T-helper 1 cell treated with Interleukin-12 subunit alpha and Interleukin-12 subunit beta and Interleukin-4 antibody, amounts not matched to agents 30 μg/mL and 1 μg/mL, for 36 hours (primary cell): ENCODE measurements around the gene SPOCK1.

Experiments used
- H3K27ac Mint-ChIP-seq: one replicate; pipeline ENCODE4 v1.8.0; 2021; ENCODE audit warnings: mild to moderate bottlenecking, mixed read lengths
- H3K27me3 Mint-ChIP-seq: one replicate; pipeline ENCODE4 v1.8.0; 2021; ENCODE audit warnings: low read depth, mixed read lengths
- H3K36me3 Mint-ChIP-seq: one replicate; pipeline ENCODE4 v1.8.0; 2021; ENCODE audit warnings: low read depth, mixed read lengths
- H3K4me1 Mint-ChIP-seq: one replicate; pipeline ENCODE4 v1.8.0; 2021; ENCODE audit warnings: low read depth, mixed read lengths
- H3K4me3 Mint-ChIP-seq: one replicate; pipeline ENCODE4 v1.8.0; 2021; ENCODE audit warnings: mild to moderate bottlenecking, moderate library complexity, mixed read lengths
- H3K9me3 Mint-ChIP-seq: one replicate; pipeline ENCODE4 v1.8.0; 2021; ENCODE audit warnings: mixed read lengths

Gene SPOCK1

DNA sequence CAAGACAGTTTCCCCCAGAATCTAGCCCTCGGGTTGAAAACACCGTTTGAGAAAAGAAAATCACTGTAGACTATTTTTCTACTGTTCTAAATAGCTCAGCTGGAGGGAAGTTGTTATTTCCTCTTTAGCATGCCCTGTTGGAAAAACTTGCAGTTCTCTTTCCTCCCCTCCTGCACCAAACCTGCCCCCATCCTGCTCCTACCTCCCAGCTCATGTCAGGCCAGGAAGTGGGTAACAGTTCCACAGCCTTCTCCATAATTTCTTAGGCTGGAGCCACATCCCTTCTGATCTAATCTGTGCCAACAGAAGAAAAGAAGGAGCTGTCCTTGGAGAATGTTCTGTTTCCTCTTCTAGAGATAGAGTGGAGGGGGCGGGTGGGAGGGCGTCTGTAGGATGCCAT, 437.7 kb downstream of the SPOCK1 start:
- Mint-ChIP-seq H3K27me3 (no peaks in the 10 kb centered on the region), H3K27ac (no peak overlapping the region), H3K4me1 (no peaks in the 10 kb centered on the region), H3K4me3 (no peak overlapping the region), H3K36me3 (no peaks in the 10 kb centered on the region), H3K9me3 (no peaks in the 10 kb centered on the region)

- no peaks in the 10 kb centered on the region for H3K4me1 Mint-ChIP-seq
- no peaks in the 10 kb centered on the region for H3K9me3 Mint-ChIP-seq
- H3K36me3 Mint-ChIP-seq: no peaks in the 10 kb centered on the region
- no peaks in the 10 kb centered on the region for H3K27me3 Mint-ChIP-seq
- H3K4me3 Mint-ChIP-seq: no peak overlapping the region
- no peak overlapping the region for H3K27ac Mint-ChIP-seq
Measured at GRCh38 chr5:137058089-137058488, 441.0 kb downstream of the SPOCK1 start.

DNA sequence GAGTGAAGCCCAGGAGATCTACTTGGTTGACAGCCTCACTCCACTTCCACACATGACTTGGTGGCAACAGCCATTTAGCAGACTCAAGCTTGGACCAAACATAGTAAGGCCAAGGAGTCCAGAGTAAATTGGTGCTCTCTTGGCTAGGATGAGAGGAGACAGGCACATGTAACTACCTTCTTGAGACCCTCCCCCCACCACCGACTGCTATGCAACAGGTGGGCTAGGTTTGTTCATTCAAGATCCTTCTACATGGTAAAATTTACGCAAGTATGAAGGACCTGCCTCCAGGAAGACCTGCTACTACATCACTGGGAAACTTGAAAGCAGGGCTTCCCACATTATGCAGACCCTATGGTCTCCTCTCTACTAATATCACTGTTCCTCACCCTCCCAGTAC, 442.4 kb downstream of the SPOCK1 start:
- Mint-ChIP-seq H3K27me3 (no peaks in the 10 kb centered on the region), H3K36me3 (no peaks in the 10 kb centered on the region), H3K4me1 (no peaks in the 10 kb centered on the region), H3K27ac (no peak overlapping the region), H3K4me3 (no peak overlapping the region), H3K9me3 (no peaks in the 10 kb centered on the region)

- H3K9me3 Mint-ChIP-seq: no peaks in the 10 kb centered on the region
- H3K36me3 Mint-ChIP-seq: no peaks in the 10 kb centered on the region
- H3K4me3 Mint-ChIP-seq: no peak overlapping the region
Measured at GRCh38 chr5:137055271-137055872, 443.8 kb downstream of the SPOCK1 start.

GRCh38 chr5:137054792-137055191, 444.3 kb downstream of the SPOCK1 start:
- H3K9me3 Mint-ChIP-seq: no peaks in the 10 kb centered on the region
- no peak overlapping the region for H3K27ac Mint-ChIP-seq
- no peaks in the 10 kb centered on the region for H3K4me1 Mint-ChIP-seq
- H3K36me3 Mint-ChIP-seq: no peaks in the 10 kb centered on the region
- H3K27me3 Mint-ChIP-seq: no peaks in the 10 kb centered on the region
- H3K4me3 Mint-ChIP-seq: no peak overlapping the region

More at GRCh38 chr5:137055271-137055872, 443.8 kb downstream of the SPOCK1 start:
- no peaks in the 10 kb centered on the region for H3K4me1 Mint-ChIP-seq
- H3K27ac Mint-ChIP-seq: no peak overlapping the region
- no peaks in the 10 kb centered on the region for H3K27me3 Mint-ChIP-seq

DNA sequence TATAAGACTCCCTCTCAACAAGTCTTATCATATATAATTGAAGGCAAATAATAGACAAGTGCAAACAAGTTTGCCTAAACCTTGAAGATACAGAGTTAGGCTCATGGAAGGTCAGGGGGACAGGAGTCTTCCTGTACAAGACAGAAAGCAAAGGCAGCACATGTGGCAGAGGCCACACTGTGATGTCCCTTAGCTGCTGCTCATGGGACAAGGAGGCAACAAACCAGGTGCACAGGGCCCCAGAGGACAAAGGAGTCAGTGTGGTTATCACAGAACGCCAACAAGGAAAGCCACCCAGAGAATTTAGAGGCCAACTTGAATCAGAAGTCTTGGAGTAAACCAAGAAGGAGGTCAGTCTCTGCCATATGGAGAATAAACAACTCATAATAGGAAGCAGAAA, 444.8 kb downstream of the SPOCK1 start:
- Mint-ChIP-seq H3K4me3 (no peak overlapping the region), H3K9me3 (no peaks in the 10 kb centered on the region), H3K27ac (no peak overlapping the region), H3K36me3 (no peaks in the 10 kb centered on the region), H3K4me1 (no peaks in the 10 kb centered on the region), H3K27me3 (no peaks in the 10 kb centered on the region)

DNA sequence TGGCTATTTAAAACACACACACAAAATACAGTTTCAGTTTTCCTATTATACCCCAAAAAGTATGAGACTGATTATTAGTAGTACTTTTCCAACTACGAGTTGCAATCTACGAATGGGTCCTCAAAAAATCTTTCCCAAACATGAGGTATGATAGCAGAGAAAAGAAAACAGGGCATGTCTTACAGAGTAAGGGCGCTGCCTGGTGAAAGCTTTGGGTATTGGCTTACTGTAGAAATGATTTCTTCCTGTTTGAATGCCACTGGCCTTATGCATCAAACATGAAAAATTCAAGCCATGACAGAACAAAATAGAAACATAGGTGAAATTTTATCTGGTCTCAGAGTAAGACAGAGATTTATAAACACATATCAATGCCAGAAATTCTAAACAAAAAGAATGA, 448.0 kb downstream of the SPOCK1 start:
- Mint-ChIP-seq H3K4me3 (no peak overlapping the region), H3K36me3 (no peaks in the 10 kb centered on the region), H3K27ac (no peak overlapping the region), H3K9me3 (no peaks in the 10 kb centered on the region), H3K27me3 (no peaks in the 10 kb centered on the region), H3K4me1 (no peaks in the 10 kb centered on the region)

DNA sequence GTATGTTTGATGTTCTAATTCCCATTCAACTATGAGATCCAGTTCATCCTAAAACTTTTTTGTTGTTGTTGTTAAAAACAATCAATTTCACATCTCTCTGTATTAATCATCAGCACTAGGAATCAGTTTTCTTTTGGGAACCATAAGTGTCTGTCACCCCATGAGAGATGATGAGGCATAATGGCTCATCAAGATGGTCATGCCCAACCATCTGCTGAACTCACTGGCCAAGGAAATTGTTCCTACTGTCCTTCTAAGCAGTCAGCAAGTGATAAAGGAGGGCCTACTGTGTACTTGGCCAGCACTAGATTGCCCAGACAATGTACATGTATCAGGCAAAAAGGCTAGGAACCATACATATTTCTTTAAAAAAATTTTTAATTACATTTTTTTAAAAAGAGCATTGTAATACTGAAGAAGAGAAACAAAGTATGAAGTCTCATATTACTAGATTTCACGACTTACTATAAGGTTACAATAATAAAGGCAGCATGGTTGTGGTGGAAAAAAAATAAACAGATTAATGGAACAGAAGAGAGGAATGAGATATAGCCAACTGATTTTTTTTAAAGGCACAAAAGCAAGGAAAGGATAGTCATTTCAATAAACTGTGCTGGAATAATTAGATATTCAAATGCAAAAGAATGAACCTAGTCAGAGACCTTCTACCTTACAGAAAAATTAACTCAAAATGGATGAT, 458.3 kb downstream of the SPOCK1 start:
- H3K4me1 Mint-ChIP-seq: no peaks in the 10 kb centered on the region
- H3K4me3 Mint-ChIP-seq: no peak overlapping the region
- peaks cover 5% of the 10 kb centered on the region for H3K9me3 Mint-ChIP-seq
- no peaks in the 10 kb centered on the region for H3K27me3 Mint-ChIP-seq
- H3K27ac Mint-ChIP-seq: no peak overlapping the region
- no peaks in the 10 kb centered on the region for H3K36me3 Mint-ChIP-seq

DNA sequence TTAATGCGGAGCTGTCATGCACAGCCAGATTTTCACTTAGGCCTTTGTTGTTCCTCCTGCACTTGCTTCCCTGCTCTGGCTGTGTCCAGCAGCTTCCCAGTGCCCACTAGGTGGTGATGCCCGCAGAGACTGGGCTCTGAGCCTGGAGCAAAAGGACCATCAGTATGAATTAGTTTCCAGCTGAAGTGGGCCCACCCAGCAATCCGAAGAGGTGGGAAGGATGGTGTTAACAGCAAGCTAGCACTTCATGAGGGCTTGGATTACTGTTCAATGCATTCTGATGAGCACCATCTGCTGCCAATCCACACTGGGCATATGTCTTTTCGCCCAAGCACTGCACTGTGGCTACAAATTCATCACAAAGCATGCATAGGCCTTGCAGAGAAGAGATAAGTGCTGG, 459.1 kb downstream of the SPOCK1 start:
- Mint-ChIP-seq H3K27me3 (no peaks in the 10 kb centered on the region), H3K36me3 (no peaks in the 10 kb centered on the region), H3K27ac (no peak overlapping the region), H3K9me3 (peaks cover 5% of the 10 kb centered on the region), H3K4me3 (no peak overlapping the region), H3K4me1 (no peaks in the 10 kb centered on the region)

- H3K27ac Mint-ChIP-seq: no peak overlapping the region
- no peaks in the 10 kb centered on the region for H3K27me3 Mint-ChIP-seq
- no peak overlapping the region for H3K4me3 Mint-ChIP-seq
Measured at GRCh38 chr5:137037848-137038247, 461.3 kb downstream of the SPOCK1 start.

DNA sequence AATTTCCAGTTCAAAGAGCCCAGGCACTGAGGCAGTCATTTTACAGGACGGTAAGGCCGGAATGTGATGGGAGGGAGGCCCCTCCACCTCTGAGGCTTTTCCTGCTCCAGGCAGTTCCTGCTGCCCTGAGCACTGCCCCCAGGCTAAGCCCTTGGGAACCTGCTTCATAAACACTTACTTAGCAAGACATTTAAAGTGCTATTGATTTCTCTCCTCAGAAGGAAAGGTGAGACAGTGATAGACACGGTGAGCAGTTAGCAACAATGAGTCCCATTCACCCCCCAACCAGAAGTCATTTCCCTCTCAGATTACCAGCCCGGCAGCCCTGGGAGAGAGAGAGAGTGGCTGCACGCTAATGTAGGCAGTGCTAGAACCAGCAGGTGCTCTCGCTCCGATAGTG, 462.5 kb downstream of the SPOCK1 start:
- Mint-ChIP-seq H3K27me3 (no peaks in the 10 kb centered on the region), H3K36me3 (no peaks in the 10 kb centered on the region), H3K27ac (no peak overlapping the region), H3K4me1 (no peaks in the 10 kb centered on the region), H3K9me3 (no peaks in the 10 kb centered on the region), H3K4me3 (no peak overlapping the region)

More at GRCh38 chr5:137037848-137038247, 461.3 kb downstream of the SPOCK1 start:
- no peaks in the 10 kb centered on the region for H3K9me3 Mint-ChIP-seq
- no peaks in the 10 kb centered on the region for H3K36me3 Mint-ChIP-seq
- H3K4me1 Mint-ChIP-seq: no peaks in the 10 kb centered on the region

DNA sequence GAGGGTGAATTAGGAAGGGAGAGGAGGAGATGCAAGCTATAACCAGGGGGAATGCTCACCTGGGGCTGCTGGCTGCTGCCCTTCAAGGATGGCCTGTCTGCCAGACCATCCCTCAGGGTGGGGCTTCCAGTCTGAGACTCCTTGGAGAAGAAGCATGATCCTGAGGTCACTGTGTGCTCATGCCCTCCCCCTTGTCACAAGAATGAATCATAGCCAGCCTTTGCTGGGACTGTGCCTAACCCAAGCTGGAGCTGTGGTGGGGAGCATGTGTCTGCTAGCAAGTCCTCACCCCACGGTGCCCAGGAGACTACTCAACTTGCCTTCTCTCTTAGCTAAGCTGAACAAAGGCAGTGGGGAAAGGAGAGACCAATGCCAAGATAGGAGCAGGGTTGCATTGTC, 463.6 kb downstream of the SPOCK1 start:
- H3K27me3 Mint-ChIP-seq: no peaks in the 10 kb centered on the region
- H3K9me3 Mint-ChIP-seq: no peaks in the 10 kb centered on the region
- H3K4me3 Mint-ChIP-seq: no peak overlapping the region
- no peak overlapping the region for H3K27ac Mint-ChIP-seq
- H3K4me1 Mint-ChIP-seq: no peaks in the 10 kb centered on the region
- no peaks in the 10 kb centered on the region for H3K36me3 Mint-ChIP-seq

DNA sequence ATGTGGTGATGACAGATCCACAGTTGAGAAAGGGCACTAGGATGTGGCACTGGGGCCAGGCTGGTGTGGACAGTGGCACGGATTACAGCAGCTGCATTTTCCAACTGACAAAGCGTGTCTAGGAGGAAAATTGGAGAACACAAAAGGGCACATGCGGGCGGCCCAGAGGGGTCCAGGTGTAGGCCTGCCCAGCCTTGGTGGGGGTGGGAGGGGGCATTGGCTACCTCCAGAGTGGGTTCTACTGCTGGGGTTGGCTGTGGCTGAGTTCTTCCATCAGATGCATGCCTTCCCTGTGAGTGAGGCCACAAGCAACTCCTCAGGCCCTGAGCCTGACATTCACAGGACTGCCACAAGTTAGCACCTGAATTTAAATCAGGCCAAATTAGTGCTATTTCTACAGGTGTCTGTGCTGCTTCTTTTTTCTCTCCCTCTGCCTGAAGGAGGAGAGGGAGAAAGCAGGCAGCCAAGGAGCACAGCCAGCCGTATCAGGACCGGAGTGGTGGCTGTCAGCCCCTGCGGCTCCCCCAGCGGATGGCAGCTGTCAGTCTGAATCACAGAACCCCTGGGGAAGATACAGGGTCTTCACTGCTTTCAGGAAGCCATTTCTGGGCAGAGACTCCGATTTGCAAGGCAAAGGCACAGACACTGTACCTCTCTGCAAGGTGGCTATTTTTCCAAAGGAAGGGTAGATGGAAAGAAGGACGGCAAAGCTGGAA, 464.2 kb downstream of the SPOCK1 start:
- Mint-ChIP-seq H3K27ac (no peak overlapping the region), H3K4me3 (no peak overlapping the region), H3K36me3 (no peaks in the 10 kb centered on the region), H3K9me3 (no peaks in the 10 kb centered on the region), H3K27me3 (no peaks in the 10 kb centered on the region), H3K4me1 (no peaks in the 10 kb centered on the region)

GRCh38 chr5:137034213-137034612, 464.9 kb downstream of the SPOCK1 start:
- H3K27ac Mint-ChIP-seq: no peak overlapping the region

GRCh38 chr5:137032929-137033328, 466.2 kb downstream of the SPOCK1 start:
- Mint-ChIP-seq H3K4me1 (no peaks in the 10 kb centered on the region), H3K27me3 (no peaks in the 10 kb centered on the region), H3K36me3 (no peaks in the 10 kb centered on the region), H3K27ac (no peak overlapping the region), H3K4me3 (no peak overlapping the region), H3K9me3 (no peaks in the 10 kb centered on the region)

More at GRCh38 chr5:137034213-137034612, 464.9 kb downstream of the SPOCK1 start:
- H3K4me3 Mint-ChIP-seq: no peak overlapping the region
- H3K4me1 Mint-ChIP-seq: no peaks in the 10 kb centered on the region
- H3K36me3 Mint-ChIP-seq: no peaks in the 10 kb centered on the region
- no peaks in the 10 kb centered on the region for H3K27me3 Mint-ChIP-seq
- H3K9me3 Mint-ChIP-seq: no peaks in the 10 kb centered on the region
